Upper lobe of left lung (tissue), 6 donors: ENCODE results near the gene DKK3. TPM values are rescaled to one million over a fixed set of nuclear protein-coding genes. Genes with fewer than 3 reads are reported as not detected.

Experiments
- ATAC-seq, 2 donors: fragments of 200-7000 bp; cut with Tn5 transposase; one replicate each; pipeline ENCODE4 v1.9.1; 2022; ENCODE audit warnings: mild to moderate bottlenecking in 2 of 2, moderate library complexity in 2 of 2; ENCODE audit not compliant: low FRiP score in 2 of 2
- DNase-seq, 2 donors: peaks; one replicate each; pipeline ENCODE4 v3.0.0-alpha.2; 2019 to 2020
- H3K27ac ChIP-seq, 4 donors: fragments of 200-600 bp; sonication (generic); one replicate each; pipeline ENCODE4 v1.5.1; 2016 to 2019
- H3K27me3 ChIP-seq, 4 donors: fragments of 200-600 bp; sonication (generic); one replicate each; pipeline ENCODE4 v1.5.1; 2017 to 2019
- H3K36me3 ChIP-seq, 4 donors: fragments of 200-600 bp; sonication (generic); one replicate each; pipeline ENCODE4 v1.5.1; 2016 to 2019
- H3K4me1 ChIP-seq, 4 donors: fragments of 200-600 bp; sonication (generic); one replicate each; pipeline ENCODE4 v1.5.1; 2018 to 2019
- H3K4me3 ChIP-seq, 4 donors: fragments of 200-600 bp; sonication (generic); one replicate each; pipeline ENCODE4 v1.5.1; 2017 to 2019; ENCODE audit warnings: mild to moderate bottlenecking in 2 of 4, moderate library complexity in 1 of 4
- H3K9me3 ChIP-seq, 4 donors: fragments of 200-600 bp; sonication (generic); one replicate each; pipeline ENCODE4 v1.5.1; 2018 to 2019
- EP300 ChIP-seq, 4 donors: sonication (generic); formaldehyde crosslinking; IDR thresholded peaks; one replicate each; pipeline ENCODE4 v1.5.1; 2017; ENCODE audit warnings: antibody characterized with exemption in 4 of 4, control low read depth in 2 of 4
- POLR2A ChIP-seq, 4 donors: fragments of 450-650 bp; IDR thresholded peaks; one replicate each; pipeline ENCODE4 v1.5.1; 2016 to 2017; ENCODE audit warnings: antibody characterized with exemption in 4 of 4, mild to moderate bottlenecking in 2 of 4
- POLR2AphosphoS5 ChIP-seq, 2 donors: sonication (generic); formaldehyde crosslinking; IDR thresholded peaks; one replicate each; pipeline ENCODE4 v1.5.1; 2017; ENCODE audit warnings: antibody characterized with exemption in 2 of 2
- WGBS, 2 donors: methylation state at CpG; one replicate each; pipeline ENCODE4 v1.1.5; 2017 to 2018; 5-methylcytosine and 5-hydroxymethylcytosine counted together
- total RNA-seq, 6 donors: library from RNA; depleted of rRNA in 4 of 6; stranded (reverse); fragments of >200 nt in 4 of 6; gene quantifications; one replicate each; pipeline versions ENCODE4 v1.1.0 to v1.2.1, GENCODE V29; 2016 to 2021
- TF ChIP-seq, protein P1 (sequence below), 6 experiments: fragments of 450-650 bp in 4 of 6; fragments of 200-600 bp in 2 of 6; sonication (generic) in 2 of 6; IDR thresholded peaks; one replicate each; pipeline ENCODE4 v1.5.1; 2016 to 2019; ENCODE audit warnings: antibody characterized with exemption in 6 of 6
- donor health status: DM: no; HTN: no; CAD: no; lungs with moderate emphysema.
- donor health status: DM: no; HTN: yes; CAD: no; lungs with severe emphysema.

The DKK3 gene
- total RNA-seq, 6 donors from 2014 or later = 50.3 to 162 (median 137) TPM

GRCh38 chr11:11956006-11956405 lies 52.4 kb downstream of the DKK3 start:
- Histone ChIP-seq H3K4me1 (peaks cover 0 to 6% (median 3%) of the 10 kb centered on the region in 4 donors), H3K9me3 (no peaks in the 10 kb centered on the region), H3K4me3 (no peak overlapping the region), H3K36me3 (peaks cover 23 to 74% (median 43%) of the 10 kb centered on the region in 4 donors), H3K27ac (no peak overlapping the region), H3K27me3 (no peaks in the 10 kb centered on the region)
- DNase-seq (no peak), ATAC-seq (no peak)
- 95 to 100% methylated on average over 5 of the region's 5 CpGs for WGBS, 2 donors
- TF ChIP-seq, protein P1, sequence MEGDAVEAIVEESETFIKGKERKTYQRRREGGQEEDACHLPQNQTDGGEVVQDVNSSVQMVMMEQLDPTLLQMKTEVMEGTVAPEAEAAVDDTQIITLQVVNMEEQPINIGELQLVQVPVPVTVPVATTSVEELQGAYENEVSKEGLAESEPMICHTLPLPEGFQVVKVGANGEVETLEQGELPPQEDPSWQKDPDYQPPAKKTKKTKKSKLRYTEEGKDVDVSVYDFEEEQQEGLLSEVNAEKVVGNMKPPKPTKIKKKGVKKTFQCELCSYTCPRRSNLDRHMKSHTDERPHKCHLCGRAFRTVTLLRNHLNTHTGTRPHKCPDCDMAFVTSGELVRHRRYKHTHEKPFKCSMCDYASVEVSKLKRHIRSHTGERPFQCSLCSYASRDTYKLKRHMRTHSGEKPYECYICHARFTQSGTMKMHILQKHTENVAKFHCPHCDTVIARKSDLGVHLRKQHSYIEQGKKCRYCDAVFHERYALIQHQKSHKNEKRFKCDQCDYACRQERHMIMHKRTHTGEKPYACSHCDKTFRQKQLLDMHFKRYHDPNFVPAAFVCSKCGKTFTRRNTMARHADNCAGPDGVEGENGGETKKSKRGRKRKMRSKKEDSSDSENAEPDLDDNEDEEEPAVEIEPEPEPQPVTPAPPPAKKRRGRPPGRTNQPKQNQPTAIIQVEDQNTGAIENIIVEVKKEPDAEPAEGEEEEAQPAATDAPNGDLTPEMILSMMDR (IDR thresholded peaks at IDR 0.05) = no peak
- no peak for TF ChIP-seq POLR2AphosphoS5 (IDR thresholded peaks at IDR 0.05)
- TF ChIP-seq POLR2A (IDR thresholded peaks at IDR 0.05) = no peak
- TF ChIP-seq EP300 (IDR thresholded peaks at IDR 0.05) = no peak

GRCh38 chr11:11952036-11952435 lies 56.4 kb downstream of the DKK3 start:
- H3K27ac ChIP-seq = no peak overlapping the region
- H3K4me1 ChIP-seq = no peaks in the 10 kb centered on the region
- DNase-seq (no peak), ATAC-seq (no peak)
- H3K27me3 ChIP-seq = no peaks in the 10 kb centered on the region
- peaks cover 26 to 98% (median 49%) of the 10 kb centered on the region in 4 donors for H3K36me3 ChIP-seq
- TF ChIP-seq POLR2AphosphoS5 (IDR thresholded peaks at IDR 0.05) (no peak), EP300 (IDR thresholded peaks at IDR 0.05) (no peak)
- TF ChIP-seq, protein P1 (IDR thresholded peaks at IDR 0.05) = no peak
- H3K9me3 ChIP-seq = no peaks in the 10 kb centered on the region
- no peak overlapping the region for H3K4me3 ChIP-seq

DNA sequence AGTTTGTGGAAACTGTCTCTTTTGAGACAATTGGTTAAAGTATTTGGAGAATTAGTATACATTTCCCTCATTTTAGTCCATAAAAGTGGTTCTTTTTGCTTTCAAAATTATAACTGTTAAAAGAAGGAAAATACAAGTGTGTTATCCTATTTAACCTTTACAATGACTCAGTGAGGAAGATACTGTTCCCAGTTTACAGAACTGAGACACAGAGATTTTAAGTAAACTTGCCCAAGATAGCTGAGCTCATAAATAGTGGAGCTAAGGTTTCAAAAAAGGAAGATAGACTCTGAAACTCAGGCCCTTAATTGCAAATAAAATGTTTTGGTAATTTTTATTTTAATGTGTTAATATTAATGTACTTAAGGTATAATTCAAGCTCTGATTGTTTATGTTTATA lies 58.9 kb downstream of the DKK3 start:
- Histone ChIP-seq H3K27ac (no peak overlapping the region), H3K27me3 (no peaks in the 10 kb centered on the region), H3K4me3 (no peak overlapping the region), H3K36me3 (peaks cover 10 to 87% (median 31%) of the 10 kb centered on the region in 4 donors), H3K9me3 (no peaks in the 10 kb centered on the region), H3K4me1 (no peaks in the 10 kb centered on the region)
- DNase-seq (no peak), ATAC-seq (no peak)
- TF ChIP-seq, protein P1 (IDR thresholded peaks at IDR 0.05) = no peak
- no peak for TF ChIP-seq POLR2A (IDR thresholded peaks at IDR 0.05)
- no peak for TF ChIP-seq POLR2AphosphoS5 (IDR thresholded peaks at IDR 0.05)
- no peak for TF ChIP-seq EP300 (IDR thresholded peaks at IDR 0.05)

- DNase-seq = no peak
- no peaks in the 10 kb centered on the region for H3K9me3 ChIP-seq
- 90 to 94% methylated on average over 2 of the region's 2 CpGs for WGBS, 2 donors
- no peaks in the 10 kb centered on the region for H3K4me1 ChIP-seq
- H3K4me3 ChIP-seq = no peak overlapping the region
- H3K27ac ChIP-seq = no peak overlapping the region
- no peaks in the 10 kb centered on the region for H3K27me3 ChIP-seq
- H3K36me3 ChIP-seq = peaks cover 3 to 84% (median 23%) of the 10 kb centered on the region in 4 donors
- no peak for ATAC-seq
- TF ChIP-seq, protein P1 (IDR thresholded peaks at IDR 0.05) = no peak
- no peak for TF ChIP-seq POLR2A (IDR thresholded peaks at IDR 0.05)
- TF ChIP-seq POLR2AphosphoS5 (IDR thresholded peaks at IDR 0.05) = no peak
- TF ChIP-seq EP300 (IDR thresholded peaks at IDR 0.05) = no peak
Observed at GRCh38 chr11:11948242-11948947, 60.0 kb downstream of the DKK3 start.

DNA sequence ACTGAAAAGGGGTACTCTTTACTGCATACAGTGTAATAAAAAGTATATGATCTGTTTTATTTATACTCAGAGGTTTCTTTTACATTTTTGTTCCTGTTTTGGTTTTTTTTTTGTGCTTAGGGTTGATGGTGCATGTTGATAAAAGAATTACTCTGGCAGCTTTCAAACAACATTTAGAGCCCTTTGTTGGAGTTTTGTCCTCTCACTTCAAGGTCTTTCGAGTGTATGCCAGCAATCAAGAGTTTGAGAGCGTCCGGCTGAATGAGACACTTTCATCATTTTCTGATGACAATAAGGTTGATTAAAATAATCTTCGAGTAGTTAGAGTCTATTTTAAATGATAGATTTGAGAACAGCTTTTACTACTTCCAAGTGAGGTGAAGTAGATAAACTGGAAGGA lies 60.6 kb downstream of the DKK3 start:
- DNase-seq (no peak), ATAC-seq (no peak)
- no peak overlapping the region for H3K27ac ChIP-seq
- TF ChIP-seq POLR2AphosphoS5 (IDR thresholded peaks at IDR 0.05) (no peak), POLR2A (IDR thresholded peaks at IDR 0.05) (no peak), EP300 (IDR thresholded peaks at IDR 0.05) (no peak)
- TF ChIP-seq, protein P1 (IDR thresholded peaks at IDR 0.05) = no peak
- no peaks in the 10 kb centered on the region for H3K4me1 ChIP-seq
- peaks cover 7 to 82% (median 19%) of the 10 kb centered on the region in 4 donors for H3K36me3 ChIP-seq
- WGBS, 2 donors = 73 to 76% methylated on average over 4 of the region's 4 CpGs
- no peak overlapping the region for H3K4me3 ChIP-seq
- no peaks in the 10 kb centered on the region for H3K27me3 ChIP-seq
- H3K9me3 ChIP-seq = no peaks in the 10 kb centered on the region
